MCF 10A (cell line): ENCODE measurements around the gene SERPINH1. TPM values are rescaled to one million over a fixed set of nuclear protein-coding genes. Genes with fewer than 3 reads are reported as not detected.

ENCODE experiments used
- BruUV-seq: library from RNA; stranded (reverse); fragments of 400-500 nt; replicated peaks from 2 replicates; lab custom pipeline; 2021; lab: Mats Ljungman, UMichigan
- CTCF ChIA-PET: fragments of 300-600 bp; sonication (Branson Sonifier 250); formaldehyde crosslinking; extraction: SDS; loops from one replicate; lab custom pipeline; 2021; ENCODE audit warnings: antibody characterized with exemption, inconsistent platforms; lab: Yijun Ruan, JAX
- POLR2A ChIA-PET: fragments of 300-600, 350-650 bp; sonication (Branson Sonifier 250); formaldehyde crosslinking; extraction: SDS; loops from one replicate; lab custom pipeline; 2020; ENCODE audit warnings: antibody characterized with exemption, inconsistent platforms; lab: Yijun Ruan, JAX
- DNase-seq: peaks from one replicate; pipeline ENCODE4 v3.0.0-alpha.2; 2018; ENCODE audit not compliant: unreplicated experiment
- H3K27ac Mint-ChIP-seq: one replicate; pipeline ENCODE4 v1.8.0; 2022; ENCODE audit warnings: mild to moderate bottlenecking, low read depth, mixed read lengths; ENCODE audit not compliant: unreplicated experiment
- H3K27me3 Mint-ChIP-seq: one replicate; pipeline ENCODE4 v1.8.0; 2022; ENCODE audit warnings: mixed read lengths; ENCODE audit not compliant: insufficient read depth, unreplicated experiment
- H3K36me3 Mint-ChIP-seq: one replicate; pipeline ENCODE4 v1.8.0; 2022; ENCODE audit warnings: mild to moderate bottlenecking, moderate library complexity, mixed read lengths; ENCODE audit not compliant: insufficient read depth, unreplicated experiment
- H3K4me1 Mint-ChIP-seq: one replicate; pipeline ENCODE4 v1.8.0; 2022; ENCODE audit warnings: mixed read lengths; ENCODE audit not compliant: insufficient read depth, unreplicated experiment
- H3K4me3 Mint-ChIP-seq: one replicate; pipeline ENCODE4 v1.8.0; 2022; ENCODE audit warnings: mild to moderate bottlenecking, moderate library complexity, mixed read lengths; ENCODE audit not compliant: unreplicated experiment
- H3K9me3 Mint-ChIP-seq: one replicate; pipeline ENCODE4 v1.8.0; 2022; ENCODE audit warnings: mixed read lengths; ENCODE audit not compliant: unreplicated experiment
- CTCF ChIP-seq: fragments of 200-600 bp; IDR thresholded peaks from one replicate; pipeline ENCODE4 v1.8.0; 2022; ENCODE audit warnings: antibody characterized with exemption, mild to moderate bottlenecking; ENCODE audit not compliant: unreplicated experiment
- intact Hi-C: fragments of 100-400 bp; cut with micrococcal nuclease; formaldehyde crosslinking; loops from 2 replicates; pipeline ENCODE4 v1.14.1; 2022
- total RNA-seq: library from RNA; stranded (reverse); gene quantifications from 2 replicates; pipeline ENCODE4 v1.2.3, GENCODE V29; 2022

SERPINH1 gene
- total RNA-seq, 1 experiment from 2014 or later: 80.5 TPM

GRCh38 chr11:75576499-75576918, 14.5 kb downstream of the SERPINH1 start:
- peaks cover 6% of the 10 kb centered on the region for H3K4me1 Mint-ChIP-seq
- H3K9me3 Mint-ChIP-seq: no peaks in the 10 kb centered on the region
- peaks cover 13% of the 10 kb centered on the region for H3K36me3 Mint-ChIP-seq
- intact Hi-C loops: no loop called here
- no peak for TF ChIP-seq CTCF
- POLR2A ChIA-PET: interaction anchor here (3.2 to 4.4 kb wide), 2 partner anchors 11 to 14 kb away, joined by 13 to 28 read pairs; partner anchors contain the start of gene SERPINH1
- H3K27ac Mint-ChIP-seq: no peak overlapping the region
- no peak for DNase-seq
- CTCF ChIA-PET: interaction anchor here (0.5 to 2.3 kb wide), 14 partner anchors 8 to 1847 kb away, joined by 3 to 10 read pairs (median 4); no protein-coding TSS in a partner anchor
- no peak overlapping the region for H3K4me3 Mint-ChIP-seq
- H3K27me3 Mint-ChIP-seq: peaks cover 5% of the 10 kb centered on the region
- no TSS peak for BruUV-seq

GRCh38 chr11:75577207-75577606, 15.2 kb downstream of the SERPINH1 start:
- DNase-seq: peak; percentile 30
- CTCF ChIA-PET: interaction anchor here (0.6 to 2.1 kb wide), 18 partner anchors 8 to 1587 kb away, joined by 3 to 12 read pairs (median 4); no protein-coding TSS in a partner anchor
- no TSS peak for BruUV-seq
- no peak overlapping the region for H3K27ac Mint-ChIP-seq
- peaks cover 6% of the 10 kb centered on the region for H3K36me3 Mint-ChIP-seq
- H3K27me3 Mint-ChIP-seq: peaks cover 12% of the 10 kb centered on the region
- POLR2A ChIA-PET: interaction anchor here (4.4 kb wide), 1 partner anchor 12 kb away, joined by 28 read pairs; no protein-coding TSS in a partner anchor
- peaks cover 6% of the 10 kb centered on the region for H3K4me1 Mint-ChIP-seq
- peak; percentile 51 for TF ChIP-seq CTCF
- intact Hi-C loops: loop anchor here (1.0 kb wide), 1 partner anchor 30 kb away; no protein-coding TSS in a partner anchor
- no peak overlapping the region for H3K4me3 Mint-ChIP-seq
- no peaks in the 10 kb centered on the region for H3K9me3 Mint-ChIP-seq

GRCh38 chr11:75578977-75579376, 16.9 kb downstream of the SERPINH1 start:
- H3K36me3 Mint-ChIP-seq: no peaks in the 10 kb centered on the region
- TF ChIP-seq CTCF: no peak
- CTCF ChIA-PET: interaction anchor here (2.1 kb wide), 1 partner anchor 11 kb away, joined by 12 read pairs; no protein-coding TSS in a partner anchor
- no TSS peak for BruUV-seq
- POLR2A ChIA-PET: interaction anchor here (0.6 kb wide), 1 partner anchor 282 kb away, joined by 3 read pairs; no protein-coding TSS in a partner anchor
- no peak overlapping the region for H3K4me3 Mint-ChIP-seq
- no peak overlapping the region for H3K27ac Mint-ChIP-seq
- H3K9me3 Mint-ChIP-seq: no peaks in the 10 kb centered on the region
- intact Hi-C loops: no loop called here
- DNase-seq: no peak
- peaks cover 6% of the 10 kb centered on the region for H3K4me1 Mint-ChIP-seq
- peaks cover 12% of the 10 kb centered on the region for H3K27me3 Mint-ChIP-seq

- no peak for DNase-seq
- ChIA-PET POLR2A (no interaction called here), CTCF (no interaction called here)
- Mint-ChIP-seq H3K36me3 (no peaks in the 10 kb centered on the region), H3K4me1 (peaks cover 6% of the 10 kb centered on the region), H3K4me3 (no peak overlapping the region), H3K27me3 (peaks cover 12% of the 10 kb centered on the region), H3K9me3 (no peaks in the 10 kb centered on the region), H3K27ac (no peak overlapping the region)
- intact Hi-C loops: no loop called here
- no TSS peak for BruUV-seq
- no peak for TF ChIP-seq CTCF
These were observed 17.8 kb downstream of the SERPINH1 start for GRCh38 chr11:75579841-75580240.
